CD14-positive monocyte (primary cell): ENCODE data around the gene PRKAR1B. TPM values are rescaled to one million over a fixed set of nuclear protein-coding genes. Genes with fewer than 3 reads are reported as not detected.
A peak's percentile ranks its signal among the peaks of the same experiment; 100 is the strongest.

ENCODE experiments used
- DNase-seq, 3 donors: peaks; one replicate each; pipeline ENCODE4 v3.0.0-alpha.2; 2011 to 2022
- H2AFZ ChIP-seq: 2 replicates; pipeline ENCODE4 v1.6.0; 2012; ENCODE audit warnings: mild to moderate bottlenecking, low read depth, low read length, inconsistent platforms; ENCODE audit not compliant: insufficient read depth, poor library complexity, severe bottlenecking
- H3K27ac ChIP-seq, 2 donors: 1 replicate in 1 of 2; 2 replicates in 1 of 2; pipeline ENCODE4 v1.5.1; 2012 to 2013; ENCODE audit warnings: low read length in 2 of 2, control low read depth in 1 of 2, inconsistent platforms in 1 of 2, low read depth in 1 of 2, mild to moderate bottlenecking in 1 of 2
- H3K27me3 ChIP-seq, 2 donors: one replicate each; pipeline versions ENCODE4 v1.6.0 to v1.6.1; 2011 to 2013; ENCODE audit warnings: low read length in 2 of 2; ENCODE audit not compliant: control insufficient read depth in 2 of 2, insufficient read depth in 2 of 2
- H3K36me3 ChIP-seq, 2 donors: replicated peaks in 1 of 2; 1 replicate in 1 of 2; 2 replicates in 1 of 2; pipeline versions ENCODE4 v1.5.1 to v1.6.1; 2012 to 2013; ENCODE audit warnings: low read length in 2 of 2, control low read depth in 1 of 2, inconsistent platforms in 1 of 2, mild to moderate bottlenecking in 1 of 2; ENCODE audit not compliant: insufficient read depth in 2 of 2, control insufficient read depth in 1 of 2
- H3K4me1 ChIP-seq, 2 donors: 1 replicate in 1 of 2; 2 replicates in 1 of 2; pipeline versions ENCODE4 v1.5.1 to v1.6.1; 2012 to 2013; ENCODE audit warnings: low read length in 2 of 2, control low read depth in 1 of 2, inconsistent platforms in 1 of 2, mild to moderate bottlenecking in 1 of 2, moderate library complexity in 1 of 2; ENCODE audit not compliant: insufficient read depth in 2 of 2, control insufficient read depth in 1 of 2
- H3K4me2 ChIP-seq: replicated peaks from 2 replicates; pipeline ENCODE3; 2012; ENCODE audit warnings: low read length, moderate library complexity, mild to moderate bottlenecking; ENCODE audit not compliant: poor library complexity, severe bottlenecking; ENCODE audit errors: extremely low read depth
- H3K4me3 ChIP-seq, 3 experiments: fragments of 200-600 bp in 1 of 3; sonication (generic) in 1 of 3; replicated peaks in 1 of 3; 1 replicate in 2 of 3; 2 replicates in 1 of 3; pipeline ENCODE4 v1.5.1; 2011 to 2013; ENCODE audit warnings: low read length in 3 of 3, mild to moderate bottlenecking in 3 of 3, control low read depth in 2 of 3, low read depth in 2 of 3, inconsistent platforms in 1 of 3, moderate library complexity in 1 of 3
- H3K79me2 ChIP-seq: 2 replicates; pipeline ENCODE4 v1.6.0; 2012; ENCODE audit warnings: mild to moderate bottlenecking, control low read depth, inconsistent platforms, low read length, moderate library complexity; ENCODE audit not compliant: insufficient read depth
- H3K9ac ChIP-seq: 2 replicates; pipeline ENCODE4 v1.6.0; 2017; ENCODE audit warnings: low read length, mild to moderate bottlenecking; ENCODE audit not compliant: insufficient read depth, poor library complexity, severe bottlenecking
- H3K9me3 ChIP-seq, 2 donors: replicated peaks in 1 of 2; 1 replicate in 1 of 2; 2 replicates in 1 of 2; pipeline versions ENCODE4 v1.5.1 to v1.6.1; 2012 to 2013; ENCODE audit warnings: low read length in 2 of 2, control low read depth in 1 of 2; ENCODE audit not compliant: control insufficient read depth in 1 of 2, insufficient read depth in 1 of 2
- H4K20me1 ChIP-seq: 2 replicates; pipeline ENCODE4 v1.6.0; 2012; ENCODE audit warnings: mild to moderate bottlenecking, low read length, control low read depth, moderate library complexity; ENCODE audit not compliant: insufficient read depth
- H3K27ac Mint-ChIP-seq, 7 donors: one replicate each; pipeline ENCODE4 v1.8.0; 2020; ENCODE audit warnings: mild to moderate bottlenecking in 7 of 7, mixed read lengths in 7 of 7, moderate library complexity in 6 of 7, inconsistent platforms in 2 of 7
- H3K27me3 Mint-ChIP-seq, 3 donors: one replicate each; pipeline ENCODE4 v1.8.0; 2021 to 2022; ENCODE audit warnings: low read depth in 3 of 3, mild to moderate bottlenecking in 3 of 3, mixed read lengths in 3 of 3, moderate library complexity in 3 of 3, inconsistent platforms in 1 of 3
- H3K36me3 Mint-ChIP-seq, 2 donors: one replicate each; pipeline ENCODE4 v1.8.0; 2020; ENCODE audit warnings: mixed read lengths in 2 of 2, inconsistent platforms in 1 of 2, mild to moderate bottlenecking in 1 of 2
- H3K4me1 Mint-ChIP-seq: one replicate; pipeline ENCODE4 v1.8.0; 2020; ENCODE audit warnings: mild to moderate bottlenecking, mixed read lengths
- H3K4me3 Mint-ChIP-seq, 2 donors: one replicate each; pipeline ENCODE4 v1.8.0; 2020; ENCODE audit warnings: mild to moderate bottlenecking in 2 of 2, mixed read lengths in 2 of 2, moderate library complexity in 1 of 2
- H3K9me3 Mint-ChIP-seq, 7 donors: one replicate each; pipeline ENCODE4 v1.8.0; 2020 to 2022; ENCODE audit warnings: mixed read lengths in 7 of 7, mild to moderate bottlenecking in 6 of 7, moderate library complexity in 6 of 7, inconsistent platforms in 2 of 7
- WGBS: methylation state at CpG from one replicate; pipeline ENCODE4 v1.1.5; 2013; ENCODE audit warnings: missing lambda C conversion rate; ENCODE audit not compliant: insufficient coverage; 5-methylcytosine and 5-hydroxymethylcytosine counted together
- intact Hi-C, 2 donors: fragments of 100-400 bp; cut with micrococcal nuclease; formaldehyde crosslinking; loops; one replicate each; pipeline versions ENCODE4 v1.15.0 to v1.15.1; 2023
- polyA plus RNA-seq, 3 donors: library from polyadenylated mRNA; depleted of rRNA in 1 of 3; unstranded in 2 of 3; stranded (reverse) in 1 of 3; fragments of 300-500 nt in 2 of 3; fragments of >200 nt in 1 of 3; fragmentation: Illumina TruSeq in 2 of 3; gene quantifications; 1 replicate in 2 of 3; 2 replicates in 1 of 3; pipeline ENCODE4 v1.2.3, GENCODE V29; 2012 to 2021
- TF ChIP-seq, protein P1 (sequence below): fragments of 200-600 bp; IDR thresholded peaks from one replicate; pipeline ENCODE4 v1.8.0; 2022; ENCODE audit warnings: antibody characterized with exemption, mild to moderate bottlenecking

The PRKAR1B gene
- polyA plus RNA-seq, 3 donors: 0.94 to 2.1 (median 1.1) TPM

DNA sequence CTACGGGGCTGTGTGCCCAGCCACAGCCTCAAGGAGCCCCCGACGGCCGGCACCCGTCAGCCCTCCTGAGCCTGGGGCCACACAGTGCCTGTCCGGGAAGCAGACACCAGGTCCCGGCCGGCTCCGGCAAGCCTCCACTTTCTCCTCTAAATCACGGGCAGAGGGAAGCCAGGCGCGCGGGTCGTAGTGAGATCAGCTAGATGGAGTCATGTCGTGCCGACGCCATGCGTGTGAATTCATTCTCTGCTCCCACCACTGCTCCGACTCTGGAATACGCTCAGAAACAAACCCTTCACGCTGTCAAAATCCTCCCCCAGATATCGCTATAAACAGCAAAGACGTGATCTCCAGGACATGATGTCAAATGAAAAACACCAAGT is 94.3 kb downstream of the PRKAR1B start:
- H3K27me3 Mint-ChIP-seq: peaks cover 0 to 4% (median 1%) of the 10 kb centered on the region in 3 donors
- peaks cover 0 to 8% of the 10 kb centered on the region in 2 donors for H3K9me3 ChIP-seq
- TF ChIP-seq, protein P1, sequence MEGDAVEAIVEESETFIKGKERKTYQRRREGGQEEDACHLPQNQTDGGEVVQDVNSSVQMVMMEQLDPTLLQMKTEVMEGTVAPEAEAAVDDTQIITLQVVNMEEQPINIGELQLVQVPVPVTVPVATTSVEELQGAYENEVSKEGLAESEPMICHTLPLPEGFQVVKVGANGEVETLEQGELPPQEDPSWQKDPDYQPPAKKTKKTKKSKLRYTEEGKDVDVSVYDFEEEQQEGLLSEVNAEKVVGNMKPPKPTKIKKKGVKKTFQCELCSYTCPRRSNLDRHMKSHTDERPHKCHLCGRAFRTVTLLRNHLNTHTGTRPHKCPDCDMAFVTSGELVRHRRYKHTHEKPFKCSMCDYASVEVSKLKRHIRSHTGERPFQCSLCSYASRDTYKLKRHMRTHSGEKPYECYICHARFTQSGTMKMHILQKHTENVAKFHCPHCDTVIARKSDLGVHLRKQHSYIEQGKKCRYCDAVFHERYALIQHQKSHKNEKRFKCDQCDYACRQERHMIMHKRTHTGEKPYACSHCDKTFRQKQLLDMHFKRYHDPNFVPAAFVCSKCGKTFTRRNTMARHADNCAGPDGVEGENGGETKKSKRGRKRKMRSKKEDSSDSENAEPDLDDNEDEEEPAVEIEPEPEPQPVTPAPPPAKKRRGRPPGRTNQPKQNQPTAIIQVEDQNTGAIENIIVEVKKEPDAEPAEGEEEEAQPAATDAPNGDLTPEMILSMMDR: no peak
- H3K36me3 Mint-ChIP-seq: no peaks in the 10 kb centered on the region
- H2AFZ ChIP-seq: no peak overlapping the region
- WGBS: 94% methylated on average over 23 of the region's 23 CpGs
- no peak overlapping the region for H3K27ac Mint-ChIP-seq
- no peaks in the 10 kb centered on the region for H3K27me3 ChIP-seq
- H3K4me3 ChIP-seq: no peak overlapping the region
- DNase-seq: no peak
- no peaks in the 10 kb centered on the region for H3K4me1 Mint-ChIP-seq
- no peaks in the 10 kb centered on the region for H4K20me1 ChIP-seq
- no peaks in the 10 kb centered on the region for H3K36me3 ChIP-seq
- H3K79me2 ChIP-seq: no peaks in the 10 kb centered on the region
- no peak overlapping the region for H3K9ac ChIP-seq
- no peak overlapping the region for H3K4me2 ChIP-seq
- intact Hi-C loops: no loop called here
- H3K4me3 Mint-ChIP-seq: no peak overlapping the region
- no peaks in the 10 kb centered on the region for H3K4me1 ChIP-seq
- peaks cover under 1 to 14% (median 7%) of the 10 kb centered on the region in 7 donors for H3K9me3 Mint-ChIP-seq
- no peak overlapping the region for H3K27ac ChIP-seq

DNA sequence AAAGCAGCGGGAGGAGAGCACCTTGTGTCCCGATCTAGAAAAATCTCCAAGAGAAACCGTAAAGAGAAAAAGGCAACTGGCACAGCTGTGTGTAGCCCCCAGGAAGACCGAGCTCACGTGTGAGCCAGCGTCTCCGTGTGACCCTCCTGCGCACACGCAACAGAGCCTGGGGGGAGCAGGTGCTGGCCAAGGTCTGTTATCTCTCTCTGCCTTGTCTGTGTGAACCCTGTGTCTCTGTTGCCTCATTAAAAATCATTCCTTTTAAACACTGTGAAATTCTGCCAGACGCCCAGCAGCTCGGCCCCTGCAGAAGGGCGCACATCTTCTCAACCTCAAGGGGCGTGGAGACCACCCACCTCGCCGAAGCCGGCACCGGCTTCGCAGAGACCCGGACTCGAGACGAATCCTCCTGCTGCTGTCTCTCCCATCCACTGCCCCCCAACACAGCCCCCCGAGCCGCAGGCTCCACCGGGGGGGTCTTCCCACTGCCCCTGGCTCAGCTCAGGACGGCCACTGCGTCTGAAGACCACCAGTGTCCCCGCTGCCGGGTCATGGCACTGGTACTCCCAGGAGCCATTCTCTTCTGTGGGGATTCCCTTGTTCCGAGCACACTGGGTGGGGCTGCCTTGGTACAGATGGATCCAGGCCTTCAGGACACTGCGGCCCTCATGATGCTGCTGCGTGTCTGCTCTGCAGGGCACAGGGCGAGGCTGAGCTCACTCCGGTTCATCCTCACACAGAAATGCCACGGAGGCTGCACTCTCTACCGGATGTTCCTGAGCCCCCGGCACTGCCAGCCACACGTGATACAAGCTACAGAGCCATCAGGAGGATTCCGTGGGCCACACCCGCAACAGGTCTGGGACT is 94.9 kb downstream of the PRKAR1B start:
- peaks cover 3 to 17% (median 11%) of the 10 kb centered on the region in 7 donors for H3K9me3 Mint-ChIP-seq
- no peaks in the 10 kb centered on the region for H4K20me1 ChIP-seq
- H3K4me3 ChIP-seq: no peak overlapping the region
- H3K9ac ChIP-seq: no peak overlapping the region
- no peak overlapping the region for H3K4me3 Mint-ChIP-seq
- H3K36me3 Mint-ChIP-seq: no peaks in the 10 kb centered on the region
- no peaks in the 10 kb centered on the region for H3K36me3 ChIP-seq
- H3K27me3 Mint-ChIP-seq: peaks cover 0 to 7% (median 1%) of the 10 kb centered on the region in 3 donors
- no peaks in the 10 kb centered on the region for H3K27me3 ChIP-seq
- 97% methylated on average over 37 of the region's 39 CpGs for whole genome bisulfite sequencing
- peaks cover 0 to 14% of the 10 kb centered on the region in 2 donors for H3K9me3 ChIP-seq
- H3K79me2 ChIP-seq: no peaks in the 10 kb centered on the region
- intact Hi-C loops: no loop called here
- no peaks in the 10 kb centered on the region for H3K4me1 Mint-ChIP-seq
- H3K27ac Mint-ChIP-seq: peak overlapping the region in 2 of 7 donors; percentile 46 to 60
- H3K4me2 ChIP-seq: no peak overlapping the region
- no peaks in the 10 kb centered on the region for H3K4me1 ChIP-seq
- DNase-seq: no peak
- no peak overlapping the region for H2AFZ ChIP-seq
- H3K27ac ChIP-seq: no peak overlapping the region
- TF ChIP-seq, protein P1: no peak
